ENCODE data around the gene CLDN24.

CLDN24 gene

DNA sequence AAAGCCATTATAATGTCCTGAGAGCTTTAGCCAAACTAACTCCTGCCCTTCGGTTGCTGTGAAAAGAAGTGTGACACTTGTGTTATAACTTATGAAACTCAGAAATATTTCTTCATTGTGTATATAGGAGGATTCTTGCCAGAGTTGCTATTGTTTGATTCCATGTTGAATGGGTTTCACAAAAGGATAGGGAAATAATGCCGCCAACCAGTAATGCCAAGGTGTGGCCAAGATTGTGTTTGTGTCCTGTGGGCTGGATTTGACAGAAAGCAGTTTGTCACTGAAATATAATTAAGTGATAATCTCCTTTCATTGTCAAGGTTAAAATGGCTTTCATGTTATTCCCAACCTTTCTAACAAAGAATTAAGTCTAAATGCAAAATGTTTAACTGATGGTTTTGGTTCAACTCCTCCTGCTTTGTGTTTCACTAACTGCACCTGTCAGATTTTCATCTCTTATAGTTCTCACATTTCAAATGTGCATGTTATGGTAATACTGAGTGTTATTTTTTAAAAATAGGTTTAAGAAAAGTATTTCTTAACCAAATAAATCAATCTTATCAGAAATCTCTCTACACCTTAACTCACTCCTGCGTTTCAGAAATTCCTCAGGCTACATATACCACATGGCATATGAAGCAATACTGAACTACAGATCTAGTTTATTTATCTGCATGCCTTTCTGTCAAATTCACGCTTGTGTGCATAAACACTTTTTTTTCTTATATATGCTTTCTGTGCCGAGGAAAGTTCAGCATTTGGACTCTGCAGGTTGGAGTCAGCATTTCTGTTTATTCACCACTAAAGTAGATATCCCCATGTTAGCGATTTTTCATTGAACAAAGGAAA, 1.8 kb downstream of the CLDN24 start, which contains the start of gene CLDN22:
TSS of gene CLDN22 (minus strand) at position 66 of the 849 bp plus-strand sequence. CDS start at position 8, 58 bp downstream.
- DNase-seq = no peak

DNA sequence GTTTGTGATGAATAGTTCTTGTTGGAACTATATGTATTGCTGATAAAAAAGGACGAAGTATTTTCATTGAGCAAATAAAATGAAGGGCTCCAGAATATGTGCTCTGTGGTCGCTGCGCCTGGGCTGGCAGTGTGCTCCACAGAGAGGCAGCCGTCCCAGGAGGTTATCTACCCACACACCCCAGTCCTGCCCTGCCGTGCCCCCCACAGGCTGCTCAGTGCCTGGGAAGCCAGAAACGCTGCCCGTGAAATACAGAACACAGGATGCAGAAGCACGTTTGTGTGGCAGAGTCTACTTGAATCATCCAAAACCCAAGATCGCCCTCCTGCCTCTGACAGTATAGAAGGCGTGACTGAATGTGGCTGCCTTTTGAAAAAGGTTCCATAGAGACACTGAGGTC, 3.6 kb downstream of the CLDN24 start:
- DNase-seq = no peak

DNA sequence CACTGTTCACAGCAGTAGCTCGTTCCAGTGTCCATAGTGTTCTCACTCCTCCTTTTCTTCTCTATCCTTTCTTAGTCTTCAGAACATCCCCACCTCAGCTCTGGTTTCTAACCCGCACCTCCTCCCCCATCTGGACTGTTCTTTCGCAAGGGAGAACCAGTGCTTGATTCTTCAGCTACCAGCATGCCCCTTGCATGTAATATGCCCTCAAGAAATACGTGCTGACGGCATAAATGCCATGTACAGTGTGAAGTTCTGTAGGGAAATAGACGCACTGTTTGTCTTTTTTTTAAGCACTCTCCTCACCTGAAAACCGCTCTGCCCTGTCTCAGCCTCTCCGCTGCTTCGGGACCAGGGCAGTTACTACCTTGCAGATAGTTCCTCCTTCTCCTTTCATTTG, 7.4 kb downstream of the CLDN24 start:
- no peak for DNase-seq

DNA sequence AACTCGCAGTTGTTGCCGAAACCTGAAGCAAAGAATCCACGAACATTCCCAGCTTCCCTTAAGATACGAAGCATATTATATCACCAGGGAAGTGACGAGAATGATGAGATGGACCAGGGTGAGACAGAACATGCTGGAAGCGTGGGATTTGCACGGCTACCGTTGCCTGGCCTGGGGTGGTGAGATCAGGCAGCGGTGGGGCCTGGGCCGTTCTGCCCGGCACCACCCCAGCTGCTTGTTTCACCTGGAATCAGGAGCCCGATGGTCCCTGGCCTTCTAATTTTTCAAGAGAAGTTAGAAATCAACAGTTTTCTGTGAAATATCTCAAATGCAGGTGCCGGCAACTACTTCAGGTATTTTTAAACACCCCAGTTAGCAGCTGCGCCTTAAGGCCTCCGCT, 7.9 kb downstream of the CLDN24 start:
- no peak for DNase-seq

DNA sequence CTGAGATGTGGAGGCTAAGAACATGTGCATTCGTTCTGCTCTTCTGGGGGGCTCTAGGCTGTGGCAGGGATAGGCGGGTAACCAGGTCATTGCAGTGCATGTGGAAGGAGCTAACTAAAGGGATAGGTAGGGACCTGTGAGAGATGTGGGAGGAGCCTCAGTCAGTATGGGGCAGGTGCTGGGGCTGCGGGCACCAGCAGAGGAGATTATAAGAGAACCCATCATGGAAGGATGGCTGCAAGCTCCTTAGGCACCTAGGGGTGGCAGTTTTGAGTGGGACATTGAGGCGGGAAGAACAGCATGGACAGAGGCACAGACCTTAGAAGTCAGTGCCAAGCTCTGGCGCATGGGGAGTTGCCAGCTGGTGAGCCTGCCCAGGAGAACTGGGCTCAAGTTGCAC, 9.4 kb downstream of the CLDN24 start:
- no peak for DNase-seq

- no peak for DNase-seq
Observed at GRCh38 chr4:183306811-183307210, 15.4 kb downstream of the CLDN24 start.

- DNase-seq = no peak
Observed at GRCh38 chr4:183304538-183304937, 17.7 kb downstream of the CLDN24 start.

- no peak for DNase-seq
Observed at GRCh38 chr4:183304067-183304466, 18.2 kb downstream of the CLDN24 start.

DNA sequence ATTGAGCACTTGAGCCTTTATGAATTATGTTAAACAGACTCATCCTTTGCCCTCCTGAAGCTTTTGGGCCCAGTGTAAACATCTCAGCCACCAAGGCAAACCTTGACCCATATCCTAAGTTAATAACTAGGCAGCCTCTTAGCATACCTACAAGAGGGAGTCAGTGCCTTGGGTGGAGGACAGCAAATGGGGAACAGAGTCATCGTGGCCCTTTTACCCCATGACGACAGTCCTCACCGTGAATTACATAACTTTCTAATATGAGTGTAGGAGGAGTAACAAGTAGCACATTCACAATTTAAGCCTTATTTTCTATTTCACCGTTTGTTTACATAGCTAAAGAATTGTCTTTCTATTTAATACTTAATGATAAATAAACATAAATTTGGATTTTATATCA, 18.9 kb downstream of the CLDN24 start:
- no peak for DNase-seq

GRCh38 chr4:183300655-183301054, 21.6 kb downstream of the CLDN24 start:
- no peak for DNase-seq

DNA sequence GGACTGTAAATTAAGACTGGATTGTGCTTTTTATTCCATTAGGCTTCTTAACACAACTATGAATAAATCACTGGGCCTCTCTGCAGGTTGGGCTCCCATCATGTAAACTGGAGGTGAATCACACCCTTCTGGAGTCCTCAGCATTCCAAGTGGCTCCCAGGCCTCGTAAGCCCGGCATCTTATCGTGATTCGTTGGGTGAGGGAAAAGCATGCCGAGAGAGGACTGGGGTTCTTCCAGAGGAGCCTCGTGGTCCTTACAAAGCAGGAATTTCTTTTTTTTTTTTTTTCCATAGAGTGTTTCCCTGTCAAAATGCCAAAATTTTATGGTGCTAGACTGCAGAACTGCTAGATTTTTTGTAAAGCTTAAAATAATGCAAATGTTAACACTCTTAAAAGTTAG, 22.2 kb downstream of the CLDN24 start:
- no peak for DNase-seq

GRCh38 chr4:183299464-183299863, 22.8 kb downstream of the CLDN24 start:
- no peak for DNase-seq

DNA sequence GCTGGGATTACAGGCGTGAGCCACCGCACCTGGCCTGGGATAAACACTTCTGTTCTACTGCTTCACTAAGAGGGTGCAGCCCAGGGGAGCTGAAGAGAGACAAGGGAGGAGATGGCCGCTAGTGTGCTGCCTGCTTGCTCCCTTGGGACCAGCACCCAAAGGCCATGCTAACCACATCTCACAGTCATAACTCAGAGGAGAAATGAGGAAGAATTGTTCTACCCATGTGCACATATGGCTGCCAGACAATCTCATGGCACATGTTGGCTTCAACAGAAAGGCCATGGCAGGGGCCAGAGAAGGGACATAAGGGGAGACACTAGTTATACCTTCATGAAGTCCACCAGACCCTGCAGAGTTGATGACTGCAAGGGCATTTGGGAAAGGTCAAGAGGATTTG, 24.6 kb downstream of the CLDN24 start:
- DNase-seq = no peak

- DNase-seq = no peak
Observed at GRCh38 chr4:183295711-183296110, 26.5 kb downstream of the CLDN24 start.

DNA sequence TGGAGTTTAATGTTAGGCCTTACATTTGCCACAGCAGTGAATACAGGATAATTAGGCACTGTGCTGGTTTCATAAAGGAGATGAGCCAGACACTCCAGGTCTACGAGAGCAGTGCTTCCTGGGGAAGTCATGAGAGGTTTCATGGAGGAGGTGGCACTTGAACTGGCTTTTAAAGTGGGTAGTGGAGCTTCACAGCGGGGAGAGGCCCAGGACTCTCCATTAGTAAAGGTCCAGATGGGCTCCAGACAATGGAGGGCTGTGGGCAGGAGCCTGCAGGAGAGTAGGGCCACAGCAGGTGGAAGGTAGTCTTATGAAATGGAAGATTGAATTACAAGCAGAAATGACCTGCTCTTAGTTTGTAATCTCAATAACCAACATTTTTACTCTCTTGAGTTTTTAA, 31.2 kb downstream of the CLDN24 start:
- DNase-seq = no peak

DNA sequence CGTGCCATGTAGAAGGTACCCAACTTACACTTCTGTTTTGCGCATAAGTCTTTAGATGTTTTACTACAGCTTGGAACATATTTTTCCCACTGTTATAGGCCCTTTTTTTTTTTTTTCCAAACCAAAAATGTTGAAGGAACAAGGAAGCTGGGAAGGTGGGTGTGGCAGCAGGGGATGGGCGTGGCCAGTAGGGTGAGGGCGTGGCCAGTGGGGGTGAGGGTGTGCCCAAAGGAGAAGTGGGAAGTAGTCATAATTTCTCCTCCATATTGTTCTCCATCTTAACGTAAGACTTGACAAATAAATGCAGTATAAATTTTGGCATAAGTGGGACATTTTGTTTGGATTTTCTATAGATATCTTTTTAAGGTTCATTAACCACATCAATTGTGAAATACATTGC, 32.5 kb downstream of the CLDN24 start:
- DNase-seq = no peak

DNA sequence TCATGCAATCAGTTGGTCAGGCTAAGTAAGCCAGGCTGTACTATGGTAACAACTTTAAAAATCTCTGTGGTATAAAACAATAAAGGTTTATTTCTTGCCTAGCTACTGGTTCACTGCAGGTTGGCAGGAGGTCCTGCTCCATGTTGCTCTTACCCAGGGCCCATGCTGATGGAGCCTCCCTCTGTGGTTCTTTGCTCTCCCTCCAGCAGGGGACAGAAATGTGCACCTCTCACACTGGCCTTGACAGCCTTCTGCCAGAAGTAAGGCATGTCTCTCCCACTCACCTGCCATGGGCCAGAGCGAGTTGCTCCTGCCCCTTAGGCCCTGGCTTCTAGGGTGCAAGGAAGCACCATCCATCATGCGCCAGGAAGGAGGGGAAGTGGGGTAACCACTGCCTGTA, 33.3 kb downstream of the CLDN24 start:
- no peak for DNase-seq

DNA sequence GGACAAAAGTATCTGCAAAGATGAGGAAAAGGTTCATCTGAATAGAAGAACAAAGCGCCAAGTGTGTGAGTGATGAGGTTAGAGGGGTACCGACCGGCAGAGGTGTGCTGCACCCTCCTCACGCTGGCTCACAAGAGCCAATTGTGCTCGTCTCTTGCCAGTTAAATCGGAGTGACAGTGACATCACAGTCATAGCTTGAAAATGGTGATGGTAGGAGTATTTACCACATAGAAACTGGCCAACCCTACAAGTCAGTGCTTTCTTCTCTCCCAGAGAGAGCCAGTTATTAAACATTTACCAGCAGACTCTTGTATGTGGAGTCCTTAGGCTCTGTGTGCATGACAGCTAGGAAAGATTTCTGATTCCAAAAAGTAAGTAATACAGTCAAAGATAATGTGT, 34.5 kb downstream of the CLDN24 start:
- DNase-seq = no peak

GRCh38 chr4:183287309-183287659, 34.9 kb downstream of the CLDN24 start:
- DNase-seq = no peak

GRCh38 chr4:183286590-183287308, 35.5 kb downstream of the CLDN24 start:
- DNase-seq = no peak

- no peak for DNase-seq
Observed at GRCh38 chr4:183285886-183286285, 36.3 kb downstream of the CLDN24 start.

- DNase-seq = no peak
Observed at GRCh38 chr4:183284965-183285364, 37.3 kb downstream of the CLDN24 start.

DNA sequence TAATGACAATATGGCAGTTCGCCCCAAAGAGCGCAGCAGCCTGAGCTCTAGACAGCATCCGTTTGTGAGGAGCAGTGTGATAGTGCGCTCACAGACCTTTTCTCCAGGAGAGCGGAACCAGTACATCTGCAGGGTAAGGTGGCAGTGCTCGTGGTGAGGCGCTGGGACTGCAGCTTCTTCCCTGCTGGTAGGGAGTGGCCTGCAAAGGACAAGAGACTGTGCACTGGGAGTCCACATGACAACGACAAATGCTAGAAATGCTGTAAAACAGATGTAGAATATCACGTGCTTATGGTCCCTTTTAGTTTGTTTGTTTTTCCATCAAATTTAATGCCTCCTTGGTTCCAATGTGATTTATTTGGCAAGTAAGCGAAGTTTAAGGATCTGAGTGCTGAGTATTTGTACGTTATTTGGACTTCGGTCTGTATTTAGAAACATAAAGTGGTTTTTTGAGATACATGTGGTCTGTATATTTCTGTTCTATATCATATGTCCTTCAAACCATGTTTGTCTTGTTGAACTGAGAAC, 37.9 kb downstream of the CLDN24 start:
- DNase-seq = no peak

- no peak for DNase-seq
Observed at GRCh38 chr4:183276106-183276505, 46.1 kb downstream of the CLDN24 start.

Measured in CD4-positive, alpha-beta T cell treated with Interferon alpha-2 for 1 hour (primary cell).